22Rv1 (cell line): Measurements from ENCODE around the gene COTL1.

Experiments used
- ZFX ChIP-seq: fragments of 450-650 bp; IDR thresholded peaks from 2 replicates; pipeline ENCODE4 v1.6.1; 2017; ENCODE audit warnings: antibody characterized with exemption, borderline replicate concordance
- TF ChIP-seq, protein P1 (sequence below): fragments of 450-650 bp; IDR thresholded peaks from 2 replicates; pipeline ENCODE4 v1.5.1; 2017; ENCODE audit warnings: mild to moderate bottlenecking

DNA sequence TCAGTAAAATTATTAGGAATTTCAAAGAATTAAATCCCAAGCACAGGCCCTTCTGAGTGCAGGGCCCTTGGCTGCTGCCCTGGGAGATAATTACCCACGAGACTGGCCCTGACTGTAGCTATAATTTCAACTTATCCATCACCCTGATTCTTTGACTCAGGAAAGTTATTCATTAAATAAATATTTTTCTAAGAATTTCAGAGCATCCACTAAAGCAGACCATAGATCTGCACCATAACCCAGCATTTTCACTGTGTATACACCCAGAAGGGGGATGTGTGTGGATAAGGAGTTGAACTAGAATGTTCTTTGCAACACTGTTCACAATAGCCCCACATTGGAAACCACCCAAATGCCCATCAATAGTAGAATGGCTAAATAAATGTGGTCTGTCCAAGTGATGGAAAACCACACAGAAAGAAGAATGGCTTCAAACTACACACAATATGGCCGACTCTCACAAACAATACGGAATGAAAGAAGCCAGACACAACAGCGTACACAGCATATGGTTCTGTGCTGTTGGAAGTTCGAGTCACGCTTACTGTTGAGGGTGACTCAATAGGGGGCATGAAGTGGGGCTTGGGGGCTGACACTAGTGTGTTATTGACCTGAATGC, 79.5 kb downstream of the COTL1 start:
- TF ChIP-seq, protein P1, sequence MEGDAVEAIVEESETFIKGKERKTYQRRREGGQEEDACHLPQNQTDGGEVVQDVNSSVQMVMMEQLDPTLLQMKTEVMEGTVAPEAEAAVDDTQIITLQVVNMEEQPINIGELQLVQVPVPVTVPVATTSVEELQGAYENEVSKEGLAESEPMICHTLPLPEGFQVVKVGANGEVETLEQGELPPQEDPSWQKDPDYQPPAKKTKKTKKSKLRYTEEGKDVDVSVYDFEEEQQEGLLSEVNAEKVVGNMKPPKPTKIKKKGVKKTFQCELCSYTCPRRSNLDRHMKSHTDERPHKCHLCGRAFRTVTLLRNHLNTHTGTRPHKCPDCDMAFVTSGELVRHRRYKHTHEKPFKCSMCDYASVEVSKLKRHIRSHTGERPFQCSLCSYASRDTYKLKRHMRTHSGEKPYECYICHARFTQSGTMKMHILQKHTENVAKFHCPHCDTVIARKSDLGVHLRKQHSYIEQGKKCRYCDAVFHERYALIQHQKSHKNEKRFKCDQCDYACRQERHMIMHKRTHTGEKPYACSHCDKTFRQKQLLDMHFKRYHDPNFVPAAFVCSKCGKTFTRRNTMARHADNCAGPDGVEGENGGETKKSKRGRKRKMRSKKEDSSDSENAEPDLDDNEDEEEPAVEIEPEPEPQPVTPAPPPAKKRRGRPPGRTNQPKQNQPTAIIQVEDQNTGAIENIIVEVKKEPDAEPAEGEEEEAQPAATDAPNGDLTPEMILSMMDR, result no peak
- TF ChIP-seq ZFX, result no peak
